Mucosa of descending colon (tissue), 3 donors: ENCODE measurements around the gene NLK. TPM values are rescaled to one million over a fixed set of nuclear protein-coding genes. Genes with fewer than 3 reads are reported as not detected.

Experiments
- ATAC-seq: fragments of 200-7000 bp; cut with Tn5 transposase; one replicate; pipeline ENCODE4 v1.9.1; 2020; ENCODE audit warnings: mild to moderate bottlenecking, moderate library complexity
- DNase-seq, 3 donors: peaks; one replicate each; pipeline ENCODE4 v3.0.0-alpha.2; 2020
- H3K36me3 ChIP-seq: fragments of 200-600 bp; one replicate; pipeline ENCODE4 v1.8.0; 2021; ENCODE audit warnings: low read depth, mild to moderate bottlenecking
- H3K4me1 ChIP-seq: fragments of 200-600 bp; one replicate; pipeline ENCODE4 v1.8.0; 2021; ENCODE audit warnings: low read depth, mild to moderate bottlenecking
- H3K4me3 ChIP-seq: fragments of 200-600 bp; one replicate; pipeline ENCODE4 v1.8.0; 2021; ENCODE audit warnings: mild to moderate bottlenecking
- H3K9me3 ChIP-seq: fragments of 200-600 bp; one replicate; pipeline ENCODE4 v1.8.0; 2021; ENCODE audit warnings: mild to moderate bottlenecking
- intact Hi-C, 2 donors: fragments of 100-400 bp; cut with DNase I in 1 of 2; cut with micrococcal nuclease in 1 of 2; formaldehyde crosslinking; loops; one replicate each; pipeline versions ENCODE4 v1.11.0 to v1.11.1; 2022; cut with DNase I, micrococcal nuclease
- long read RNA-seq, 2 donors: library from polyadenylated mRNA; unstranded; transcript quantifications; one replicate each; pipeline ENCODE4 v2.0.0, GENCODE V29; 2019 to 2021
- total RNA-seq, 3 donors: library from RNA; stranded (reverse); fragmentation: NEBNext Ultra II Directional in 2 of 3; extraction: Animal tissue kit (Norgen Biotek cat#: 25700) in 2 of 3; gene quantifications; one replicate each; pipeline versions ENCODE4 v1.2.1 to v1.2.4, GENCODE V29; 2021 to 2023
- TF ChIP-seq, protein P1 (sequence below): fragments of 200-600 bp; IDR thresholded peaks from one replicate; pipeline ENCODE4 v1.8.0; 2022; ENCODE audit warnings: antibody characterized with exemption, mild to moderate bottlenecking
- donor health status: DM: no; HTN: no; CAD: no; lungs with moderate emphysema.
- donor health status: DM: no; HTN: no; CAD: no.
- donor health status: DM: no; HTN: yes; CAD: no.

Gene NLK
- 10 to 100 TPM; 20.4 to 24.1 (median 21.0) TPM for total RNA-seq
- long read RNA-seq, donor 1, full-length matches to known transcripts: 10 of 19 reads
- long read RNA-seq, donor 1, partial matches to known transcripts: 5 of 19 reads
- long read RNA-seq, donor 1, other reads (novel, unspliced or antisense): 4 of 19 reads
- long read RNA-seq, donor 2, partial matches to known transcripts: 2 of 2 reads
- long read RNA-seq, donor 2, other reads (novel, unspliced or antisense): 0 of 2 reads

DNA sequence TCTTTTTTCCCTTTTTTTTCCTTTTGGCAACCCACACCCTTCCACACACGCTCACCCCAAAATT lies at the start of gene NLK:
TSS of gene NLK (plus strand) at position 21 of the 64 bp plus-strand sequence. CDS start 197 bp downstream, outside the sequence.
- no peak for DNase-seq
- ATAC-seq: no peak
- Histone ChIP-seq H3K4me3 (peak within 1 kb of the TSS; percentile 75), H3K9me3 (no peaks in the 10 kb centered on the region), H3K36me3 (no peaks in the 10 kb centered on the region), H3K4me1 (peaks cover 27% of the 10 kb centered on the region)
- intact Hi-C loops: no loop called here
- TF ChIP-seq, protein P1, sequence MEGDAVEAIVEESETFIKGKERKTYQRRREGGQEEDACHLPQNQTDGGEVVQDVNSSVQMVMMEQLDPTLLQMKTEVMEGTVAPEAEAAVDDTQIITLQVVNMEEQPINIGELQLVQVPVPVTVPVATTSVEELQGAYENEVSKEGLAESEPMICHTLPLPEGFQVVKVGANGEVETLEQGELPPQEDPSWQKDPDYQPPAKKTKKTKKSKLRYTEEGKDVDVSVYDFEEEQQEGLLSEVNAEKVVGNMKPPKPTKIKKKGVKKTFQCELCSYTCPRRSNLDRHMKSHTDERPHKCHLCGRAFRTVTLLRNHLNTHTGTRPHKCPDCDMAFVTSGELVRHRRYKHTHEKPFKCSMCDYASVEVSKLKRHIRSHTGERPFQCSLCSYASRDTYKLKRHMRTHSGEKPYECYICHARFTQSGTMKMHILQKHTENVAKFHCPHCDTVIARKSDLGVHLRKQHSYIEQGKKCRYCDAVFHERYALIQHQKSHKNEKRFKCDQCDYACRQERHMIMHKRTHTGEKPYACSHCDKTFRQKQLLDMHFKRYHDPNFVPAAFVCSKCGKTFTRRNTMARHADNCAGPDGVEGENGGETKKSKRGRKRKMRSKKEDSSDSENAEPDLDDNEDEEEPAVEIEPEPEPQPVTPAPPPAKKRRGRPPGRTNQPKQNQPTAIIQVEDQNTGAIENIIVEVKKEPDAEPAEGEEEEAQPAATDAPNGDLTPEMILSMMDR: no peak

DNA sequence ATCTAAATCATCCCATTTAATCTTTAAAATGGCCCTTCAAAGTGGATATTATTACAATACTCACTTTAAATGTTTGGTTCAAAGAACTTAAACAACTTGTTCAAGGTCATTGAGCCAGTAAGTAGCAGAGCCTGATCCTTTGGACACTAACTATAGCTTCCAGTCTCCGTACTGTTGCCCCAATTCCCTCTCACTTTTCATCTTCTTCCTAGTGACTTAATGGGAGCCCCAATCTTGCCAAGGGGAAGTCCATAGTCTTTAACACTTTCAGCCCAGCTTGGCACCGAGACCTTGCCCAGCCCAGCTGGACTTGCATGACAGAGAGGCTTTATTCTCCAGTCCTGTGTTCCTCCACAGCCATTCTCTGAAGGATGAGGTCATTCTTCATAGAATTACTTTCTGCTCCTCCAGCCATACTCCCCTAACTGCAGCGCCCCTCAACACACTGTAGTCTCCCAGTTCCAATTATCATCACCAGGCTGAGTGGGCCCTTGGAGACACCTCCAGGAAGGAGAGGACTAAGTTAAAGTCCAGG lies 49.2 kb upstream of the NLK start:
- no peak for ATAC-seq
- H3K36me3 ChIP-seq: no peaks in the 10 kb centered on the region
- H3K9me3 ChIP-seq: no peaks in the 10 kb centered on the region
- H3K4me1 ChIP-seq: no peaks in the 10 kb centered on the region
- TF ChIP-seq, protein P1: no peak
- no peak for DNase-seq
- no peak overlapping the region for H3K4me3 ChIP-seq
- intact Hi-C loops: no loop called here

DNA sequence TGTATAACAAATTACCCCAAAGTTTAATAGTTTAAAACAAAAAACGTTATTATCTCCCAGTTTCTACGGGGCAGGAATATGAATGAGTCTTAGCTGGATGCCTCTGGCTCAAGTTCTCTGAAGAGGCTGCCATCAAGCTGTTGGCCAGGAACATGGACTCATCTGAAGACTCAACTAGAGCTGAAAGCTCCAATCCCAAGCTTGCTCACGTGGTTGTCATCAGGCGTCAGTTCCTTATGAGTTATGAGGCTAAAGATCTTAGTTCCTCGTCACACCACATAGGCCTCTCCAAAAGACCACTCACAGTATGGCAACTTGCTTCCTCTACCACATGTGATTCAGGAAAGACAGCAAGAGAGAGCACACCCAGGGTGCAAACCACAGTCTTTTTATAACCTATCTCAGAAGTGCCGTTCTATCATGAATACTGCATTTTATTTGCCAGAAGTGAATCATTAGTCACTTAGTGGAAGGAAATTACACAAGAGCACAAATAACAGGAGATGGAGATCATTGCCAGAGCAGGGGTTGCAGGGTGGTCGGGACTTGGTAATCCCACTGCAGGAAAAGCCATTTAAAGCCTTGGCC lies 48.7 kb upstream of the NLK start:
- no peaks in the 10 kb centered on the region for H3K36me3 ChIP-seq
- DNase-seq (no peak), ATAC-seq (no peak)
- intact Hi-C loops: no loop called here
- no peak overlapping the region for H3K4me3 ChIP-seq
- H3K9me3 ChIP-seq: no peaks in the 10 kb centered on the region
- TF ChIP-seq, protein P1: no peak
- no peaks in the 10 kb centered on the region for H3K4me1 ChIP-seq

DNA sequence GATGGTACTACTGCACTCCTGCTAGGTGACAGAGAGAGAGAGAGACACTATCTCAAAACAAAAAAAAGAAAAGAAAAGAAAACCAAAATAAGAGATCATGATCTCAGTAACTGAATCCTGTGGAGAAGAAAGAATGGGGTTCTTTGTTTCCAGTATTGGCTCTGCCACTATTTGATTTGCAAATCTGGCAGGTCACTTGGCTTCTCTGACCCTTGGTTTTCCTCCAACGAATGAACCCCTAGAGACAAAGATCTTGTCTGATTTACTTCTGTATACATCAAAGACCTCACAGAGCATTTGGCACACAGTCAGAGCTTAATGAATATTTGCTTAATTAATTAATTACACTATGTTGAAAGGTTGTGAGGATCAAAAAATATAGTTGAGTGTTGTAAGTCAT lies 47.9 kb upstream of the NLK start:
- no peak overlapping the region for H3K4me3 ChIP-seq
- TF ChIP-seq, protein P1: no peak
- no peaks in the 10 kb centered on the region for H3K9me3 ChIP-seq
- no peaks in the 10 kb centered on the region for H3K36me3 ChIP-seq
- ATAC-seq (no peak), DNase-seq (no peak)
- intact Hi-C loops: no loop called here
- H3K4me1 ChIP-seq: no peaks in the 10 kb centered on the region

DNA sequence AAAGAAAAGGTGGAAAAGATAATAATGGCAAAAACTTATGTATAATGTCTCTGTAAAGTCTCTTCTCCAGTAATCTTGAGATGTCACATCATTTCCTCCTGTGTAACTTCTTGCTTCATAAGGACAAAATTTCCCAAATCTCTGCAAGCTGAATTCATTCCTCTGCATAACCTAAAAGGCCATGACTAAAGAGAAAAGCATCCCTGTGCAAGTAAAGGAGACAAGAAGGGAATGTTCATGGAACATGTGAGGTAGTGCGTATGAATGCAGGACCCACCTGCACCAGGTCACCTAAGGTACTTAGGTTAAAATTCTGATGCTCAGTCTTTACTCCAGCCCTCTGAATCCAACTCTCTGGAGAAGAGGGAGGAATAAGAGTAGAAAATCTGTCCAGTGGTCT lies 46.9 kb upstream of the NLK start:
- intact Hi-C loops: no loop called here
- DNase-seq (no peak), ATAC-seq (no peak)
- Histone ChIP-seq H3K4me3 (no peak overlapping the region), H3K4me1 (no peaks in the 10 kb centered on the region), H3K36me3 (no peaks in the 10 kb centered on the region), H3K9me3 (no peaks in the 10 kb centered on the region)
- TF ChIP-seq, protein P1: no peak
